Stimulated activated CD4-positive, alpha-beta T cell treated with anti-CD3 and anti-CD28 coated beads, Interleukin-15, amount 100 ng/mL, for 1 hour (primary cell): ENCODE data around the gene ARHGAP21.
"Not testable (repeated sequence)": the region's sequence is repeated elsewhere in the genome, so short reads cannot be mapped to it uniquely, and the experiment has no call there.

Experiments used
- DNase-seq, 2 donors: peaks; one replicate each; pipeline ENCODE4 v3.0.0-alpha.2; 2020; ENCODE audit warnings: low read depth in 1 of 2, low spot score in 1 of 2

The ARHGAP21 gene

GRCh38 chr10:24723788-24724380 is at the start of gene ARHGAP21:
Gene ARHGAP21 (minus strand): TSS chr10:24723887. CDS start chr10:24721899, 1,988 bp downstream.
- DNase-seq: peak; percentile 11 to 18

- no peak for DNase-seq
Measured at GRCh38 chr10:24771943-24772694, 48.4 kb upstream of the ARHGAP21 start.

- DNase-seq: not testable (repeated sequence)
Measured at GRCh38 chr10:24764991-24765390, 41.3 kb upstream of the ARHGAP21 start.

DNA sequence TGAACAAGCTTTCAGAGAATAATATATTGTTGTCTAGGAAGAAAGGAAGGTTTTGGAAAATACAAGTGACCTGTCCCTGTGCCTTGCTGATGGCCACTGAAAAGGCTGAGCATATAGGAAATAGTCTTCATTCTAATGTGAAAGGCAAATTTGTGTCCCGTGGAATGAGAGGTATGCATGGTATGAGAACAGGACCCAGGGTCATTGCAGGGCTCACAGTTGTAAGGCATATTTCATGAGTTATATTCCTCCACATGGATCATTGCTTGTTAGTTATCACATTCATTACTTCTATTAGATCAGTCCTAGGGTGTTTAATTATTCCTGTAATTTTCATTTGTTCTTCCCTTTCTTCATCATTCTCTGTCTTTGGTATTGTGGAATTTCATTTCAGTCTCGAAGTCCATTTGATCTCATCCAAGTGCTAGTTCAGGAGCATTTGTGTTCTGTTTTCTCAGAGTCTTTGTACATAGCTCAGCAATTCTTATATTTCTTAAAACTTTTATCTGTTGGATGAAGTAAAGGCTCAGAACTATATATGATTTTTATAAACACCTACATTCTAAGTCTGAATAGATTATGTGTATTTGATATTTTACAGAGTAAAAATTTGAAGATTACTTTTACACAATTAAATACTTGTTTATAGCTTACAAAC is 39.4 kb upstream of the ARHGAP21 start:
- no peak for DNase-seq

DNA sequence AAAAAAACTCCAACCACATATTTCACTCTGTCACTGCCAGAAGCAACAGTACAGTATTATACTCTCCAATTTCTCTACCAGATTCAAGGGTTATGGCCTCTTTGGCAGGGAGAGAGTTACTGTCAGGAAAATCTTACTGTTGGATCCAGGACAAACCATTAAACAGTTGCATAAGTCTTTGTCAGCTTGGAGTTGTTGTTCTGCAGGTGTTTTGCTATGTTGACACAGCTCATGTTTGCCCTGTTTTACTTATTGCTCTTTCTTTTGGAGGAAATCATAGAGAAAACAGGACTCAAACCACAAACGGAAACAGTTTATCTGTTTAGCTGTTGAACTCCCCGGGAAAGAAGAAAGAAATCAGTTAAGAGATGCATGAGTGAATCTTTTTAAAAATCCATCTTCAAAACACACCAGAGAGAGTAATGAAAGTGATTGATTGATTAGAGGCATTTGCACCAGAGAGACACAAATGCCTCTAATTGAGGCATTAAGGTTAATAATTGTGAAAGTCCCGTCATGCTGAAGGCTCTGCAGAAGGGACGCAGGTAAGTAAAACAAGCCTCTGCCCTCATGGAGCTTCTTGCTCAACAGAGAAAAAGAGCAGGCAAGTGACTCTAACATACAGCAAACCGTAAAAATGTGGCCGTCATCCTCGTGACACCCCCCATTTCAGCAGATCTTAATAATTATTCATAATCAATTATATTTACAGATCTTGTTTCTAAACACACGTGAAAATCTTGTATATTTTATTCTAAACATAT is 38.7 kb upstream of the ARHGAP21 start:
- DNase-seq: no peak

DNA sequence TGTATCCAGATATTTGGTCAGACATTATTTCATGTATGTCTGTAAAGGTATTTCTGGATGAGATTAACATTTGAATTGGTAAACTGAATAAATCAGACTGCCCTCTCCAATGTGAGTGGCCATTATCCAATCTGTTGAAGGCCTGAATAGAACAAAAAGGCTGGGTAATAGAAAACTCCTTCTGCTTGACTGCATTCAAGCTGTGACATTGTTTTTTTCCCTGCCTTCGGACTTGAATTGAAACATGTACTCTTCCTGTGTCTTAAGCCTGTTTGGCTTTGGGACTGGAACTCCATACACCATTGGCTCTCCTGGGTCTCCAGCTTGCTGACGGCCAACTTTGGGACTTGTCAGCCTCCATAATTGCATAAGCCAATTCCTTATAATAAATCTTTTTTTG is 36.0 kb upstream of the ARHGAP21 start:
- no peak for DNase-seq

DNA sequence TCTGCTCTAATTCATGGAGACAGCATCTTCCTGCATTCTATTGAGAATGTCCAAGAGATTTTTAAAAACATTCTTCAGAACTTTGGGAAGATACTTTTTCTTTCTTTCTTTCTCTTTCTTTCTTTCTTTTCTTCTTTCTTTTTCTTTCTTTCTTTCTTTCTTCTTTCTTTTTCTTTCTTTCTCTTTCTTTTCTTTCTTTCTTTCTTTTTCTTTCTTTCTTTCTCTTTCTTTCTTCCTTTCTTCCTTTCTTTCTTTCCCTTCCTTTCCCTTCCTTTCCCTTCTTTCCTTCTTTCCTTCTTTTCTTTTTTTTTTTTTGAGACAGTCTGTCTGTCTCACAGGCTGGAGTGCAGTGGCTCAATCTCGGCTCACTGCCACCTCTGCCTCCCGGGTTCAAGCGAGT is 34.6 kb upstream of the ARHGAP21 start:
- not testable (repeated sequence) for DNase-seq

GRCh38 chr10:24756283-24756682 is 32.6 kb upstream of the ARHGAP21 start:
- no peak for DNase-seq

- no peak for DNase-seq
Measured at GRCh38 chr10:24751716-24752115, 28.0 kb upstream of the ARHGAP21 start.

DNA sequence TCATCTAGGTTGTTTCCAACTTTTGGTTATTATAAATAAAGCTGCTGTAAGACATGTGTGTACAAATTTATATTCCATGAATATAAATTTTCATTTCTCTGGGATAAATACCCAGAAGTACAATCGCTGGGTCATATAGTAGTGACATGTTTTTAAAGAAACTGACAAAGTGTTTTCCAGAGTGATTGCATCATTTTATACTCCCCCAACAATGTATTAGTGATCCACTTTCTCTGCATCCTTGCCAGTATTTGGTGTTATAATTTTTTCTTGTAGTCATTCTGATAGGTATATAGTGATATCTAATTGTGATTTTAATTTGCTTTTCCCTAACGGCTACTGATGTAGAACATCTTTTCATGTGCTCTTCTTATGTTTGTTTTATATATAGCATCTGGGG is 27.0 kb upstream of the ARHGAP21 start:
- no peak for DNase-seq

DNA sequence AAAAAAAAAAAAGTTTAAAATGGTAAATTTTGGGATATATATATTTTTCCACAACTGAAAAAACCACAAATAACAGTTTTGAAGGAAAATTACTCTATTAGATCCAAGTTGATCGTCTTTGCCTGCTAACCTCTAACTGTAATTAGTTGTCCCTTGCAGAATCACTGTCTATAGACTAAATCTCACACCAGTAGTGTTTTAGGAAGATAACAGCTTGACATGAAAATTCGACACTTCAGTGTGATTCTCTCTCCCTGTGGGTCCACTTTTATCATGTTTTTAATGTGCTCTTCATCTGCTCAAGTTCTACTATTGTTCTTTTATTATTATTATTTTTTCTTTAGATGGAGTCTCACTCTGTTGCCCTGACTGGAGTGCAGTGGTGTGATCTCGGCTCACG is 24.5 kb upstream of the ARHGAP21 start:
- DNase-seq: no peak

DNA sequence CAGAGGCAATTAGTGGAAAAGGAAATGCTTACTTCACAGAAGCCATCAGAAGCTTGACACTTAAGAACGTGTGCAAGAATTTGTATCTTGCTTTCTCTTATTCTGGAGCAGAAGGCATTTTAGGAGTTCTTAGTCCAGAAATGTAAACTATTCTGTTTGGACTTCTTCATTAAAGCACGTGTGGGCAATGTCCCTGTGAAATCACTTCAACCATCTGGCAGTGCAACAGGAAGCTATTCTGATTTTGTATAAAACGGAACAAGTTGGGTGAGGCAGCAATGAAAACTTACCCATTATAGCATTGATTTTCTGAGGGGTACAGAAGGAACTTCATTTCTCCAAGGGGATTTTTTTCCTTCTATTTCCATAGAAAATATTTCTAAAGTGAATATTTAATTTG is 21.3 kb upstream of the ARHGAP21 start:
- no peak for DNase-seq

DNA sequence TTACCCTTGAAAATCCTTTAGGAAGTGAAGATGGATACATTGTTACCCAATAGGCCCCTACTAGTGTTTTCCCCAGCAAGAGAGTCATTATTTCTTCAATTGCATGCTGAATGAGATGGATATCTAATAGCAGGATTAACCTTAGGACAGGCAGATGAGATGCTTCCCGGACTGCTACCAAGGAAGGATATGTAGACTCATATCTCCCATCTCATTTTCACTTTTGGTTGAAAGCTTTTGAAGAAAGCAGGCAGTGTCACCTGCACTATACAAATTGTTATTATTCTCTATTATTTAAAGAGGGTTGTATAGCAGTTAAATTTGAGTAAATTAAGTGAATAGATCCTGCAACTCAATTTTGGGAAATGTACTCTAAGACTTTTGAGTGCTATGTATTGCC is 17.0 kb upstream of the ARHGAP21 start:
- no peak for DNase-seq

GRCh38 chr10:24737001-24737400 is 13.3 kb upstream of the ARHGAP21 start:
- no peak for DNase-seq

- DNase-seq: no peak
Measured at GRCh38 chr10:24731942-24732341, 8.3 kb upstream of the ARHGAP21 start.

- DNase-seq: no peak
Measured at GRCh38 chr10:24730811-24731210, 7.1 kb upstream of the ARHGAP21 start.

GRCh38 chr10:24727786-24728185 is 4.1 kb upstream of the ARHGAP21 start:
- no peak for DNase-seq

DNA sequence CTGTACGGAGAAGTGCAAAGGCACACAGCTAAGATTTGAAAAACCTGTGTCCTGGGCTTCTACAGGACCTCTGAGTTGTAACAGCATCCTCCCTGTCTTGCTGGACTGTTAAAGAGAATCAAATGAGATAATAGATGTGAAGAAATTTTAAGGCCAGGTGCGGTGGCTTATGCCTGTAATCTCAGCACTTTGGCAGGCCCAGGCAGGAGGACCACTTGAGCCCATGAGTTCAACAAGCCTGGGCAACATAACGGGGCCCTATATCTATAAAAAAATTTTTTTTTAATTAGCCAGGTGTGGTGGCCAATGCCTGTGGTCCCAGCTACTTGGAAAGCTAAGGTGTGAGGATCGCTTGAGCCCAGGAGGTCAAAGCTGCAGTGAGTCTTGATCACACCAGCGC is 2.9 kb upstream of the ARHGAP21 start:
- no peak for DNase-seq

- DNase-seq: not testable (repeated sequence)
Measured at GRCh38 chr10:24726029-24726428, 2.3 kb upstream of the ARHGAP21 start.

DNA sequence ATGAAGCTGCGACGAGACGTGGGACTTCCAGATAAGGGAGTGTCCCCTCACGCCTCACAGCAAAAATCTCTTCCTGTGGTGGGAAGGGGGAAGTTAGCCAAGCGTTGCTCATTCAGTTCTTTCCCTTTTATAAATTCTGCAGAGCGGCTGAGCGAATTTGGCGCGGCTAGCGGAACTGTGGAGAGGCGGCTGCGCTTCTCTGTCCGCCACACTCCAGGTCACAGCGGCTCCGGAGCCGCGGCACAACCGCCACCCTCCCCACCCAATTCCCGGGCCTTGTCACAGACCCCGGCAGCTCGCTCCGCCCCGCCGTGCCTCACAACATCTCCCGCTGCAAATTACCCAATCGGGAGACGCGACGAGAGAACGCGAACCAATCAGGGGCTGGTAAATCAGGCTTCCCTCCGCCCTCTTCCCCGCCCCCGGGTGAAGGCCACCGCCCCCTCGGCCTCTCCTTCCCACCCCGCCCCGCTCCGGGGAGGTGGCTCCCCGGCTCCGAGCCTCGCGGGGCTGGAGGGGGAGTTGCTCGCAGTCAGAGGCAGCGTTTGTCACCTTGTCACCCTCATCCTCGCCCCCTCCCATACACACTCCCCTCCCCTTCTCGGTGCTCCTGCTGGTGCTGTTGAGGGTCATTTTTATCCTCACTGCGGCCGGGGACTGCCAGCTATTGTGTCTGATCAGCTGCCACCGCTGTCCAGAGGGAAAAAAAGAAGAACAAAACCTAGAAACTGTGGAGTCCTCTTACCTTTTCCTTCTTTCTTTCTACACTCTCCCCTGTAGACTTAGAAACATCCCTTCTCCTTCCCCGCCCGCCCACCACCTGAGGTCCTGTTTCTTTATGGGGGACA is 918 bp upstream of the ARHGAP21 start:
- peak; percentile 89 to 92 for DNase-seq

- DNase-seq: no peak
Measured at GRCh38 chr10:24723386-24723787, 300 bp downstream of the ARHGAP21 start.
